GM08714 (cell line): ENCODE results near the gene ARMC12.

Experiments used
- H3K4me3 ChIP-seq: fragments of 200-500 bp; sonication (Bioruptor generic); 2 replicates; pipeline ENCODE4 v1.5.1; 2014; ENCODE audit warnings: mild to moderate bottlenecking, low read length, inconsistent platforms
- ZNF274 ChIP-seq: IDR thresholded peaks from 2 replicates; pipeline ENCODE4 v1.6.1; 2012; ENCODE audit warnings: mild to moderate bottlenecking, low read depth, low read length

The ARMC12 gene

DNA sequence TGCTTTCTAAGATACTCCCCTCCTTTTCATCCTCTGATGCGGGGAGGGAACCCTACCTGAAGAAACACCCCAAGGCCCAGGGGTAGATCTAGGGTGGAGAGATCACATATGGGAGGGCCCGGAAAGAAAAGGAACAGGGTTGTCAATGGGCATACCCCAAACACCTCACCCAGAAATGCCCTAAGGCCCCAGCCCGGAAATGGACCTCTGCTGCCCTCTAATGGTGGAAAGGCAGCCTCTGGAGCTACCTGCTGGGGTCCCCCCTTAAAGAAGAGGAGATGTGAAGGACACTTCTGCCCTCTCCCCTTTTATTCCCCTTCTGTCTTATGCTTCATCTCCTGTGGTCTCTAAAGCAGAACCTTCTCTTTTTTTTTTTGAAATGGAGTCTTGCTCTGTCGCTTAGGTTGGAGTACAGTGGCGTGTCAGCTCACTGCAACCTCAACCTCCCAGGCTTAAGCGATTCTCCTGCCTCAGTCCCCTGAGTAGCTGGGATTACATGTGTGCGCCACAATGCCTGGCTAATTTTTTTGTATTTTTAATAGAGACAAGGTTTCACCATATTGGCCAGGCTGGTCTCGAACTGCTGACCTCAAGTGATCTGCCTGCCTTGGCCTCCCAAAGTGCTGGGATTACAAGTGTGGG, 458 bp upstream of the ARMC12 start:
- no peak overlapping the region for H3K4me3 ChIP-seq
- no peak for TF ChIP-seq ZNF274

- no peak for TF ChIP-seq ZNF274
- H3K4me3 ChIP-seq, result no peak overlapping the region
Measured at GRCh38 chr6:35737413-35738211, 780 bp downstream of the ARMC12 start.

DNA sequence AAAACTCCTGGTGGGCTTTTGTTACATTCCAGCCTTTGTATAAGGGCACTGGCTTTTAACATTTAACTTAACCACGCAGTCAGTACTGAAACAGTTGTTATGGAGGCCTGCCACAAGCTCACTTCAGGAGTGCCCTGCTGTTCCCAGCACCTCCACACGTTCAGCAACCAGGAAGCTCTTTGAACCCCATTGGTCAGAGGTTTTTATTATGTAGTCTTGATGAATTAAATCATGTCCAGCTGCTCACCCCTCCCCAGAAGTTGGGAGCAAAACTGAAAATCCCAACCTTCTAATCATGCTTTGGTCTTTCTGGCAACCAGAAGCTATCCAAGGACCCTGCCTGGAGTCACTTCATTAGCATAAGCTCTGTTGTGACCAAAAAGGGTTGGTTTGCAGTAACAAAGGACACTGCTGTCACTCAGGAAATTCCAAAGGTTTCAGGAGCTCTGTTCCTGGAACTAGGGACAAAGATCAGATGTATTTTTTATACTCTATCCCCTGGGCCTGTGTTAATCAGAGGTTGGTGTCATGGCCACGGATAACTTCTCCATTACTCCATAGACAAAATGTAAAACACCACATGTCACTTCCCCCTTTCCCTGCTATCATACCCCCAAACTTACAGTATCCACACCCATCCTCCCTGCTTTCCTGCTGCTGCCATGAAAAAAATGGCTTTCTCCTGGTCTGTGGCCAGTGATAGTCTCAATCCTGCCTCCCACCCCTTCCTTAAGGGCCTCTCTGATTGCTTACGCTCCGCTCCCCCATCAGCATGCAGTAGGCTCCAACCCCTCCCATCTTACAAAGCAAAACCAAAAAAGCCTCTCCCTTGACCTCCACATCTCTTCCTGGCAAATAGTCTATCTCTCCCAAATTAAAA, 3.1 kb downstream of the ARMC12 start:
- H3K4me3 ChIP-seq, result no peak overlapping the region
- TF ChIP-seq ZNF274, result no peak

DNA sequence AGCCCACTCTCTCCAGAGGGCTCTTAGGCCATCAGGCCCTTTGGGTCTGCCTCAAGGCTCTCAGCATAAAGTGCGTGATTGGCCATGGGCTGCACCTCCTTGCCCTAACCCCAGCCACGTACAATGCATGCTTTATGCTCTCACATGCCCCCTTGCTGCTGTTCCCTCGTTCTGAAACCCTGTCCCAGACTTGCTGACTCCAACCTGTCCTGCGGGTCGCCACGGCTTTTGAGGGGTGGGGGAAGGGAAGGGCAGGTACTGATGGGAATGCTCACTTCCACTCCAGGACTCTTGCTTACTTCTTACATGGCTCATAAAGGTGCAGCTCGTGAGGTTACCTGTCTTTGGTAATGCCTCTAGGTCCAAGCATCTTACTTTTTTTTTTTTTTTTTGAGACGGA, 6.0 kb downstream of the ARMC12 start:
- TF ChIP-seq ZNF274, result no peak

GRCh38 chr6:35745509-35745908, 8.7 kb downstream of the ARMC12 start:
- no peak overlapping the region for H3K4me3 ChIP-seq
- no peak for TF ChIP-seq ZNF274

More for the DNA sequence above, 6.0 kb downstream of the ARMC12 start:
- H3K4me3 ChIP-seq, result no peak overlapping the region

- no peak overlapping the region for H3K4me3 ChIP-seq
- TF ChIP-seq ZNF274, result no peak
Measured at GRCh38 chr6:35746516-35746915, 9.7 kb downstream of the ARMC12 start.

DNA sequence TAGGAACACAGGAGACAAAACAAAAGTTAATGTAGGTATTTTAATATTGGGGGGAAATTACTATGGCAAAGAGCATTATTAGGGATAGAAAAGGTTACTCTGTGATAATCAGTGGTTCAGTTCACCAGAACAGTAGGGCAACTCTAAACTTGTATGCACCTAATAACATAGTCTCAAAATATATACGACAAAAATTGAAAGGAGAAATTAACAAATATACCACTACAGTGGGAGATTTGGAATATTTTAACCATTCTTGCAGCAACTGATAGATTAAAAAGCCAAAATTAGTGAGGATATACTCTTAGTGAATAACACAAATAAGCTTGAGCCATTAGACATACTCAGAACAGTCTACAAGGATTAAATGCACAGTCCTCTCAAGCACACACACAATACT, 11.0 kb downstream of the ARMC12 start:
- no peak for TF ChIP-seq ZNF274
- no peak overlapping the region for H3K4me3 ChIP-seq

DNA sequence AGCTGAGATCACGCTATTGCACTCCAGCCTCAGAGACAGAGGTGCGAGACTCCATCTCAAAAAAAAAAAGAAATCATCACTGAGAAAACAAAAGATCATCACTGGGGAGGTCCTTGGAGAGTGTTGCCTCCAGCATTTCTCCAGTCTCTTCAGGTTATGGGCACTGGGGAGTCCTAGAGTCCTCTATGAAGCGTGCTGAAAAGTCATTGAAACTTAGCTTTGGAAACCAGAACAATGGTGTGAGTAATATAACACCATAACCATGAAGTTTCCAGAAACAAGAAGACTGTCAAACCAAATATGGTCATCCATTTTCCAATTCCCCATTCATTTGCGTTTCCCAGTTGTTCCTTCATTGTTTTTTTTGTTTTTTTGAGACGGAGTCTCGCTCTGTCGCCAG, 13.7 kb downstream of the ARMC12 start:
- H3K4me3 ChIP-seq, result no peak overlapping the region
- TF ChIP-seq ZNF274, result no peak

- no peak for TF ChIP-seq ZNF274
Measured at GRCh38 chr6:35751594-35751993, 14.8 kb downstream of the ARMC12 start.

GRCh38 chr6:35752330-35752729, 15.5 kb downstream of the ARMC12 start:
- TF ChIP-seq ZNF274, result no peak
- H3K4me3 ChIP-seq, result no peak overlapping the region

More at GRCh38 chr6:35751594-35751993, 14.8 kb downstream of the ARMC12 start:
- H3K4me3 ChIP-seq, result no peak overlapping the region

DNA sequence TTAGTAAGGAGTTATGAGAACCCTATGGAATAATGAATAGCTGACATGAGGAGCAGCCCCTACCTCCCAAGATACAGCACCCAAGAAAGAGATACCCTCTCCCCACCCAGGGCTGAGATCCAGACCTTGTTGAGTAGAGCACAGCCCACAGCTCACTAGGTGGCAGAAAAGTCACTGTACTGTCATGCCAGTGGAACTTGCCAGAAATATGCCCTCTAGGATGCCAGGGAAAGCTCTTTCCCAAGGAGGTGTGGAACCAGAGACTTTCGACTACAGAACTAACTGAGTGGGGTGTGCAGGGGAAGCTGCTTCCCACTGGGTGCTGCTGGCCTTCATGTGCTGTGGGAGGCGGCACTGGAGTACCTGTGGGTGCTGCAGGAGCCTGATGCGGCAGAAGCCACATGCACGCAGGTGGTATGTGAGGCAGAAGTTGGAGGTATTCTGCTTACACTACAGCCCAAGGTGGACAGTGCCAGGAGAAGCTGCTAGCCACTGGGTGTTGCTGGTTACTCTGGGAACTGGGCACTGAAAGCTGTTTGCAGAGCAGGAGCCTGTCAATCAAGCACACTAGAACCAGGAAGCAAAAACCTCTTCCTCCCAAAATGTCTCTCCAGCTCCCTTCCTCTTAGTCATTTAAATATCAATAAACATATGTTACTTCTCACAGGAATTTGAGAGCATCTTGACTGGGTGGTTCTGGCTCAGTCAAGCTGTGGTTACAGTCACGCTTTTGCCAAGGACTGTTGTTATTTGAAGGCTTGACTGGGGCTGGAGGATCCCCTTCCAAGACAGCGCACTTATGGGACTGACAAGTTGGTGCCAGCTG, 17.8 kb downstream of the ARMC12 start:
- H3K4me3 ChIP-seq, result no peak overlapping the region
- TF ChIP-seq ZNF274, result no peak

- no peak overlapping the region for H3K4me3 ChIP-seq
- no peak for TF ChIP-seq ZNF274
Measured at GRCh38 chr6:35755278-35755924, 18.6 kb downstream of the ARMC12 start.

- no peak for TF ChIP-seq ZNF274
Measured at GRCh38 chr6:35757456-35758123, 20.8 kb downstream of the ARMC12 start.

More at GRCh38 chr6:35757456-35758123, 20.8 kb downstream of the ARMC12 start:
- H3K4me3 ChIP-seq, result no peak overlapping the region
